ENCODE data around the gene ZC3H7B. TPM values are rescaled to one million over a fixed set of nuclear protein-coding genes. Genes with fewer than 3 reads are reported as not detected.

The ZC3H7B gene
- total and polyA plus RNA-seq, 12 donors: 21.4 to 51.5 (median 36.0) TPM

DNA sequence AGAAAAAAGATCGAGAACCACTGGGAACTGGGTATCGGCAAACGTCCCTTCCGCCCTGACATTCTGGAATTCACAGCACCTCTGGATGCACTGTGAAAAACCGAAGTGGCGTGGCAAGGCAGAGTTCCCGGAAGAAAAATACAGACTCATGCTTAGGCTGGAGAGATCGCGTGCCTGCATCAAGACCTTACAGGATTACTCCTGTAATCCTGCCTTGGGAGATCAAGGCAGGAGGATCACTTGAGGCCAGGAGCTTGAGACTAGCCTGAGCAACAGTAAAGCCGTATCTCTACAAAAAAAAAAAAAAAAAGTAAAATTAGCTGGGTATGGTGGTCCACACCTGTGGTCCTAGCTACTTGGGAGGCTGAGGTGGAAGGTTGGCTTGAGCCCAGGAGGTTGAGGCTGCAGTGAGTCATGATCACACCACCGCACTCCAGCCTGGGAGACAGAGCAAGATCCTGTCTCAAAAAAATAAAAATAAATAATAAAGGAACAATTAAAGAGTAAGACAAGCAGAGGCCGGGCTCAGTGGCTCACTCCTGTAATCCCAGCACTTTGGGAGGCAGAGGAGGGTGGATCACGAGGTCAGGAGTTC lies 60.5 kb downstream of the ZC3H7B start:
- DNase-seq (no peak), ATAC-seq (no peak)
- Histone ChIP-seq H3K9me3 (no peaks in the 10 kb centered on the region), H3K4me1 (peaks cover 0 to 17% (median 5%) of the 10 kb centered on the region in 9 donors), H3K4me3 (no peak overlapping the region), H3K36me3 (peaks cover 0 to 25% (median 10%) of the 10 kb centered on the region in 9 donors), H3K27ac (no peak overlapping the region), H3K27me3 (no peaks in the 10 kb centered on the region)
- intact Hi-C loops (cut with DNase I): loop anchor here in 1 of 10 donors (10.0 kb wide), 1 partner anchor 167 kb away; no protein-coding TSS in a partner anchor
- TF ChIP-seq, protein P1, sequence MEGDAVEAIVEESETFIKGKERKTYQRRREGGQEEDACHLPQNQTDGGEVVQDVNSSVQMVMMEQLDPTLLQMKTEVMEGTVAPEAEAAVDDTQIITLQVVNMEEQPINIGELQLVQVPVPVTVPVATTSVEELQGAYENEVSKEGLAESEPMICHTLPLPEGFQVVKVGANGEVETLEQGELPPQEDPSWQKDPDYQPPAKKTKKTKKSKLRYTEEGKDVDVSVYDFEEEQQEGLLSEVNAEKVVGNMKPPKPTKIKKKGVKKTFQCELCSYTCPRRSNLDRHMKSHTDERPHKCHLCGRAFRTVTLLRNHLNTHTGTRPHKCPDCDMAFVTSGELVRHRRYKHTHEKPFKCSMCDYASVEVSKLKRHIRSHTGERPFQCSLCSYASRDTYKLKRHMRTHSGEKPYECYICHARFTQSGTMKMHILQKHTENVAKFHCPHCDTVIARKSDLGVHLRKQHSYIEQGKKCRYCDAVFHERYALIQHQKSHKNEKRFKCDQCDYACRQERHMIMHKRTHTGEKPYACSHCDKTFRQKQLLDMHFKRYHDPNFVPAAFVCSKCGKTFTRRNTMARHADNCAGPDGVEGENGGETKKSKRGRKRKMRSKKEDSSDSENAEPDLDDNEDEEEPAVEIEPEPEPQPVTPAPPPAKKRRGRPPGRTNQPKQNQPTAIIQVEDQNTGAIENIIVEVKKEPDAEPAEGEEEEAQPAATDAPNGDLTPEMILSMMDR (IDR thresholded peaks at IDR 0.05): no peak
- whole genome bisulfite sequencing, 2 donors: 93 to 95% methylated on average over 13 of the region's 13 CpGs

- intact Hi-C loops (cut with DNase I): loop anchor here in 1 of 10 donors (10.0 kb wide), 1 partner anchor 168 kb away; no protein-coding TSS in a partner anchor
- Histone ChIP-seq H3K4me1 (peaks cover 2 to 25% (median 12%) of the 10 kb centered on the region in 9 donors), H3K27me3 (no peaks in the 10 kb centered on the region), H3K4me3 (no peak overlapping the region), H3K27ac (no peak overlapping the region), H3K9me3 (no peaks in the 10 kb centered on the region), H3K36me3 (peaks cover 0 to 17% (median 2%) of the 10 kb centered on the region in 9 donors)
- WGBS, 2 donors: 89 to 91% methylated on average over 5 of the region's 5 CpGs
- no peak for DNase-seq
- TF ChIP-seq, protein P1 (IDR thresholded peaks at IDR 0.05): no peak
- ATAC-seq: no peak
Observed at GRCh38 chr22:41362615-41363014, 61.3 kb downstream of the ZC3H7B start.

DNA sequence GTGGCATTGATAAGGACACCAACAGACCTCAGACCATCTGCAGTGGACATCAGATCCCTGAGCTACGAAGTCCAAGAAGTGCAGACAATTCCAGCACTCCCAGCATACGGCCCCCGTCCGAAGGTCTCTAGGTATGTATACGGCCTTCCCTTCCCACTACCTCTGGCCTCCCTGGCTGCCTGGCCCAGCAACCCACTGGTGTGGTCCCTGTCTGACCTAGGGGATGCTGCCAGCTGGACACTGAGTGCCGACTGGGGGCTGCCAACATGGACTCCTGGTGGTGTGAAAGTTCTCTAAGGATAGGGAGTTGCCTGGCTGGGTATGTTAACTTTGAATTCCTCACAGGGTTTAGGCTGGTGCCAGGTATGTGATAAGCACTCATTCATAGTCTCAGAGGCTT lies 62.9 kb downstream of the ZC3H7B start:
- WGBS, 2 donors: 83 to 84% methylated on average over 6 of the region's 6 CpGs
- TF ChIP-seq, protein P1 (IDR thresholded peaks at IDR 0.05): no peak
- intact Hi-C loops (cut with DNase I): loop anchor here in 1 of 10 donors (10.0 kb wide), 1 partner anchor 169 kb away; no protein-coding TSS in a partner anchor
- Histone ChIP-seq H3K4me3 (no peak overlapping the region), H3K9me3 (no peaks in the 10 kb centered on the region), H3K36me3 (peaks cover 0 to under 1% (median 0%) of the 10 kb centered on the region in 9 donors), H3K4me1 (peaks cover 11 to 41% (median 26%) of the 10 kb centered on the region in 9 donors), H3K27me3 (no peaks in the 10 kb centered on the region), H3K27ac (no peak overlapping the region)
- no peak for DNase-seq
- no peak for ATAC-seq

GRCh38 chr22:41364955-41365354 lies 63.6 kb downstream of the ZC3H7B start:
- no peaks in the 10 kb centered on the region for H3K9me3 ChIP-seq
- TF ChIP-seq, protein P1 (IDR thresholded peaks at IDR 0.05): no peak
- no peaks in the 10 kb centered on the region for H3K27me3 ChIP-seq
- peaks cover 15 to 43% (median 27%) of the 10 kb centered on the region in 9 donors for H3K4me1 ChIP-seq
- H3K27ac ChIP-seq: no peak overlapping the region
- 70 to 71% methylated on average over 8 of the region's 8 CpGs for WGBS, 2 donors
- H3K36me3 ChIP-seq: no peaks in the 10 kb centered on the region
- H3K4me3 ChIP-seq: no peak overlapping the region
- ATAC-seq: no peak
- intact Hi-C loops (cut with DNase I): loop anchor here in 3 of 10 donors (5.0 to 10.0 kb wide), 2 partner anchors 63 to 170 kb away; partner anchors contain the start of gene ZC3H7B (in 3 of the 3)
- no peak for DNase-seq
